ENCODE measurements around the gene URI1. TPM values are rescaled to one million over a fixed set of nuclear protein-coding genes. Genes with fewer than 3 reads are reported as not detected.

URI1 gene
- polyA plus RNA-seq, 1 of the 3 experiments (the other 2 are of a cell fraction): 32.4 TPM

DNA sequence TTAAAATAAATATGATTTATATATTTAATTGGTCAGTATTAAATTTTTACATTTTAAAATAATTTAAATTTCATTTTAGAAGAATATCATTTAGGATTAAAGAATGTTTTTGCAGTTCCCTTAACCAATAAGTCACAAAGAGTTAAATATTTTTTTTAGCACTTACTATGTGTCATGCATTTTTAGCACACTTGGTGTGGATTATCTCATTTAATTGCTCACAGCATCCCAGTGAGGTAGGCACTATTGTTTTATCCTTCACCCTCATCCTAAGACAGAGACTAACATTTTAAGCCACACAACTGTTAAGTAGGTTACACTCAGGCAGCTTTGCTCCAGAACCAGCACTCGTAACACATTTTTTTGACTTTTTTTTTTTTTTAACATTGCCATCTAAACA lies 78.2 kb downstream of the URI1 start:
- no peaks in the 10 kb centered on the region for H3K27me3 ChIP-seq (ENCODE audit: insufficient read depth)
- no peak overlapping the region for H3K4me3 ChIP-seq (ENCODE audit: low read depth in 2 of 2, low read length in 1 of 2)
- H4K20me1 ChIP-seq (ENCODE audit: insufficient read depth): no peaks in the 10 kb centered on the region
- H2AFZ ChIP-seq (ENCODE audit: low read depth): no peak overlapping the region
- no peaks in the 10 kb centered on the region for H3F3A ChIP-seq (replicated peaks; ENCODE audit: insufficient read depth)
- ChIA-PET POLR2A (no interaction called here), CTCF (no interaction called here)
- 91% methylated on average over 1 of the region's 1 CpG for WGBS (ENCODE audit: low lambda C conversion rate)
- DNase-seq: no peak
- H3K4me2 ChIP-seq: no peak overlapping the region
- no peaks in the 10 kb centered on the region for H3K9me2 ChIP-seq
- 0 out of 2 replicates have a peak, but pooled peaks cover 6% of the 10 kb centered on the region for H3K9me3 ChIP-seq
- no peak overlapping the region for H3K27ac ChIP-seq (ENCODE audit: low read depth in 2 of 2, low read length in 1 of 2)
- no peak overlapping the region for H3K9ac ChIP-seq
- H3K79me2 ChIP-seq (ENCODE audit: insufficient read depth): no peaks in the 10 kb centered on the region
- peaks cover 24 to 39% of the 10 kb centered on the region in 2 experiments for H3K36me3 ChIP-seq (replicated peaks in 1 of 2; ENCODE audit: control insufficient read depth in 1 of 2, insufficient read depth in 2 of 2, low read length in 1 of 2)
- no peak for TF ChIP-seq YY1 (IDR thresholded peaks at IDR 0.05; ENCODE audit: low read depth)
- no peak for TF ChIP-seq TCF12 (IDR thresholded peaks at IDR 0.05)
- H3K4me1 ChIP-seq (ENCODE audit: control insufficient read depth in 1 of 2, insufficient read depth in 2 of 2, low read depth in 1 of 2, low read length in 1 of 2): no peaks in the 10 kb centered on the region

DNA sequence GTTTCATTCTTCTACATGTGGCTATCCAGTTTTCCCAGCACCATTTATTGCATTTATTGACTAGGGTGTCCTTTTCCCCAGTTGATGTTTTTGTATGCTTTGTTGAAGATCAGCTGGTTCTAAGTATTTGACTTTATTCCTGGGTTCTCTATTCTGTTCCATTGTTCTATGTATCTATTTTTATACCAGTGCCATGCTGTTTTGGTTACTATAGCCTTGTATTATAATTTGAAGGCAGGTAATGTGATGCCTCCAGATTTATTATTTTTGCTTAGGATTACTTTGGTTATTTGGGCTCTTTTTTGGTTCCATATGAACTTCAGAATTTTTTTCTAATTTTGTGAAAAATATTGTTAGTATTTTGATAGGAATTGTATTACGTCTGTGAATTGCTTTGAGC lies 80.6 kb downstream of the URI1 start:
- Histone ChIP-seq H3K36me3 (replicated peaks in 1 of 2; ENCODE audit: control insufficient read depth in 1 of 2, insufficient read depth in 2 of 2, low read length in 1 of 2) (peaks cover 6 to 51% of the 10 kb centered on the region in 2 experiments), H3F3A (replicated peaks; ENCODE audit: insufficient read depth) (no peaks in the 10 kb centered on the region), H3K79me2 (ENCODE audit: insufficient read depth) (no peaks in the 10 kb centered on the region), H3K4me2 (no peak overlapping the region), H3K9ac (no peak overlapping the region), H3K27me3 (ENCODE audit: insufficient read depth) (no peaks in the 10 kb centered on the region), H3K4me3 (ENCODE audit: low read depth in 2 of 2, low read length in 1 of 2) (no peak overlapping the region), H3K4me1 (ENCODE audit: control insufficient read depth in 1 of 2, insufficient read depth in 2 of 2, low read depth in 1 of 2, low read length in 1 of 2) (no peaks in the 10 kb centered on the region), H4K20me1 (ENCODE audit: insufficient read depth) (no peaks in the 10 kb centered on the region), H3K9me3 (0 out of 2 replicates have a peak, but pooled peaks cover 6% of the 10 kb centered on the region), H3K9me2 (no peaks in the 10 kb centered on the region), H2AFZ (ENCODE audit: low read depth) (no peak overlapping the region), H3K27ac (ENCODE audit: low read depth in 2 of 2, low read length in 1 of 2) (no peak overlapping the region)
- ChIA-PET POLR2A (no interaction called here), CTCF (no interaction called here)
- WGBS (ENCODE audit: low lambda C conversion rate): 95% methylated on average over 1 of the region's 1 CpG
- no peak for DNase-seq
- TF ChIP-seq, protein P1, sequence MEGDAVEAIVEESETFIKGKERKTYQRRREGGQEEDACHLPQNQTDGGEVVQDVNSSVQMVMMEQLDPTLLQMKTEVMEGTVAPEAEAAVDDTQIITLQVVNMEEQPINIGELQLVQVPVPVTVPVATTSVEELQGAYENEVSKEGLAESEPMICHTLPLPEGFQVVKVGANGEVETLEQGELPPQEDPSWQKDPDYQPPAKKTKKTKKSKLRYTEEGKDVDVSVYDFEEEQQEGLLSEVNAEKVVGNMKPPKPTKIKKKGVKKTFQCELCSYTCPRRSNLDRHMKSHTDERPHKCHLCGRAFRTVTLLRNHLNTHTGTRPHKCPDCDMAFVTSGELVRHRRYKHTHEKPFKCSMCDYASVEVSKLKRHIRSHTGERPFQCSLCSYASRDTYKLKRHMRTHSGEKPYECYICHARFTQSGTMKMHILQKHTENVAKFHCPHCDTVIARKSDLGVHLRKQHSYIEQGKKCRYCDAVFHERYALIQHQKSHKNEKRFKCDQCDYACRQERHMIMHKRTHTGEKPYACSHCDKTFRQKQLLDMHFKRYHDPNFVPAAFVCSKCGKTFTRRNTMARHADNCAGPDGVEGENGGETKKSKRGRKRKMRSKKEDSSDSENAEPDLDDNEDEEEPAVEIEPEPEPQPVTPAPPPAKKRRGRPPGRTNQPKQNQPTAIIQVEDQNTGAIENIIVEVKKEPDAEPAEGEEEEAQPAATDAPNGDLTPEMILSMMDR (IDR thresholded peaks at IDR 0.05): no peak
- no peak for TF ChIP-seq JUND (IDR thresholded peaks at IDR 0.05)
- TF ChIP-seq TAF1 (IDR thresholded peaks at IDR 0.05; ENCODE audit: borderline replicate concordance, low read depth, low read length): no peak
- no peak for TF ChIP-seq EP300 (IDR thresholded peaks at IDR 0.05; ENCODE audit: borderline replicate concordance in 1 of 2, low read depth in 1 of 2, low read length in 1 of 2)
- no peak for TF ChIP-seq POLR2AphosphoS5 (IDR thresholded peaks at IDR 0.05; ENCODE audit: low read depth, low read length)
- TF ChIP-seq RFX5 (IDR thresholded peaks at IDR 0.05; ENCODE audit: low read length): no peak
- TF ChIP-seq NFIC (IDR thresholded peaks at IDR 0.05; ENCODE audit: borderline replicate concordance): no peak
- no peak for TF ChIP-seq TEAD4 (IDR thresholded peaks at IDR 0.05; ENCODE audit: borderline replicate concordance, insufficient read depth)
- TF ChIP-seq, protein P2, sequence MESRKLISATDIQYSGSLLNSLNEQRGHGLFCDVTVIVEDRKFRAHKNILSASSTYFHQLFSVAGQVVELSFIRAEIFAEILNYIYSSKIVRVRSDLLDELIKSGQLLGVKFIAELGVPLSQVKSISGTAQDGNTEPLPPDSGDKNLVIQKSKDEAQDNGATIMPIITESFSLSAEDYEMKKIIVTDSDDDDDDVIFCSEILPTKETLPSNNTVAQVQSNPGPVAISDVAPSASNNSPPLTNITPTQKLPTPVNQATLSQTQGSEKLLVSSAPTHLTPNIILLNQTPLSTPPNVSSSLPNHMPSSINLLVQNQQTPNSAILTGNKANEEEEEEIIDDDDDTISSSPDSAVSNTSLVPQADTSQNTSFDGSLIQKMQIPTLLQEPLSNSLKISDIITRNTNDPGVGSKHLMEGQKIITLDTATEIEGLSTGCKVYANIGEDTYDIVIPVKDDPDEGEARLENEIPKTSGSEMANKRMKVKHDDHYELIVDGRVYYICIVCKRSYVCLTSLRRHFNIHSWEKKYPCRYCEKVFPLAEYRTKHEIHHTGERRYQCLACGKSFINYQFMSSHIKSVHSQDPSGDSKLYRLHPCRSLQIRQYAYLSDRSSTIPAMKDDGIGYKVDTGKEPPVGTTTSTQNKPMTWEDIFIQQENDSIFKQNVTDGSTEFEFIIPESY (IDR thresholded peaks at IDR 0.05; ENCODE audit: borderline replicate concordance, low read depth): no peak
- no peak for TF ChIP-seq TCF12 (IDR thresholded peaks at IDR 0.05)
- TF ChIP-seq, protein P3, sequence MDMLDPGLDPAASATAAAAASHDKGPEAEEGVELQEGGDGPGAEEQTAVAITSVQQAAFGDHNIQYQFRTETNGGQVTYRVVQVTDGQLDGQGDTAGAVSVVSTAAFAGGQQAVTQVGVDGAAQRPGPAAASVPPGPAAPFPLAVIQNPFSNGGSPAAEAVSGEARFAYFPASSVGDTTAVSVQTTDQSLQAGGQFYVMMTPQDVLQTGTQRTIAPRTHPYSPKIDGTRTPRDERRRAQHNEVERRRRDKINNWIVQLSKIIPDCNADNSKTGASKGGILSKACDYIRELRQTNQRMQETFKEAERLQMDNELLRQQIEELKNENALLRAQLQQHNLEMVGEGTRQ (IDR thresholded peaks at IDR 0.05; ENCODE audit: borderline replicate concordance, low read depth, low read length): no peak
- TF ChIP-seq, protein P4, sequence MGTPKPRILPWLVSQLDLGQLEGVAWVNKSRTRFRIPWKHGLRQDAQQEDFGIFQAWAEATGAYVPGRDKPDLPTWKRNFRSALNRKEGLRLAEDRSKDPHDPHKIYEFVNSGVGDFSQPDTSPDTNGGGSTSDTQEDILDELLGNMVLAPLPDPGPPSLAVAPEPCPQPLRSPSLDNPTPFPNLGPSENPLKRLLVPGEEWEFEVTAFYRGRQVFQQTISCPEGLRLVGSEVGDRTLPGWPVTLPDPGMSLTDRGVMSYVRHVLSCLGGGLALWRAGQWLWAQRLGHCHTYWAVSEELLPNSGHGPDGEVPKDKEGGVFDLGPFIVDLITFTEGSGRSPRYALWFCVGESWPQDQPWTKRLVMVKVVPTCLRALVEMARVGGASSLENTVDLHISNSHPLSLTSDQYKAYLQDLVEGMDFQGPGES (IDR thresholded peaks at IDR 0.05; ENCODE audit: low read depth, low read length): no peak
- TF ChIP-seq RCOR1 (IDR thresholded peaks at IDR 0.05; ENCODE audit: low read length): no peak
- TF ChIP-seq, protein P5, sequence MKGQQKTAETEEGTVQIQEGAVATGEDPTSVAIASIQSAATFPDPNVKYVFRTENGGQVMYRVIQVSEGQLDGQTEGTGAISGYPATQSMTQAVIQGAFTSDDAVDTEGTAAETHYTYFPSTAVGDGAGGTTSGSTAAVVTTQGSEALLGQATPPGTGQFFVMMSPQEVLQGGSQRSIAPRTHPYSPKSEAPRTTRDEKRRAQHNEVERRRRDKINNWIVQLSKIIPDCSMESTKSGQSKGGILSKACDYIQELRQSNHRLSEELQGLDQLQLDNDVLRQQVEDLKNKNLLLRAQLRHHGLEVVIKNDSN (IDR thresholded peaks at IDR 0.05; ENCODE audit: borderline replicate concordance, low read depth): no peak

Data from SK-N-SH (cell line).